ENCODE data around the gene SLC34A2.

SLC34A2 gene

DNA sequence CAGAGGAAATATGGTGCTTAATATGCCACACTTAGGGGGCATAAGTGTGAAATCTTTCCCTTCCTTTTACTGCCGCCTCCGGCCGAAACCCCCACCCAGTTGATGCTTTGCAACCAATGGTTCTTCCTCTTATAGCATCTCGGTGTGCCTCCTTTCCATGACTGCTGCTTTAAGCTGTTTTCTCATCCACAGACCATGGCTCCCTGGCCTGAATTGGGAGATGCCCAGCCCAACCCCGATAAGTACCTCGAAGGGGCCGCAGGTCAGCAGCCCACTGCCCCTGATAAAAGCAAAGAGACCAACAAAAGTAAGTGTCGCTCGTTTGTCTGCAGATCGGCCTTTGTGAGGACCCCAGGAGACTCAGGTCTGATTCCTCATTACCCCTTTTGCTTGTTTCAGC lies 6.7 kb downstream of the SLC34A2 start:
- DNase-seq (ENCODE audit: low read depth, low spot score): no peak

DNA sequence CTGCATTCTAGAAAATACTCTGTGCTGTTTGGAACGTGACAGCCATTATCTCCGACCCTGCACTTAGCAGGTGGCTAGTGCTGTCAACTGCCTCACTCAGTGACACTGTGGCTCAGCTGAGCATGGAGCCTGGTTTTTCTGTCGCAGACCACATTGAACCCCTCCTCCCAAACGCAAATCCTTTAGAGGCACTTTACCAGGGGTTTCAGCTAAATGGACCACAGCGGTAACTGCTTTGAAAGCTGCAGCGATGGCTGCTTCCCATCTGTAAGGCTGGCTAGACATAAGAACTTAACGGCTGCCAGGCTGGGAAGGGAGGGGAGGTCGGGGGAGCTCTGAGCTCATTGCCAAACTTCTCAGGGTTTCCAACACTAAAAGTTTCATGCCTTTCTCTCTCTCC lies 8.1 kb downstream of the SLC34A2 start:
- DNase-seq (ENCODE audit: low read depth, low spot score): no peak

DNA sequence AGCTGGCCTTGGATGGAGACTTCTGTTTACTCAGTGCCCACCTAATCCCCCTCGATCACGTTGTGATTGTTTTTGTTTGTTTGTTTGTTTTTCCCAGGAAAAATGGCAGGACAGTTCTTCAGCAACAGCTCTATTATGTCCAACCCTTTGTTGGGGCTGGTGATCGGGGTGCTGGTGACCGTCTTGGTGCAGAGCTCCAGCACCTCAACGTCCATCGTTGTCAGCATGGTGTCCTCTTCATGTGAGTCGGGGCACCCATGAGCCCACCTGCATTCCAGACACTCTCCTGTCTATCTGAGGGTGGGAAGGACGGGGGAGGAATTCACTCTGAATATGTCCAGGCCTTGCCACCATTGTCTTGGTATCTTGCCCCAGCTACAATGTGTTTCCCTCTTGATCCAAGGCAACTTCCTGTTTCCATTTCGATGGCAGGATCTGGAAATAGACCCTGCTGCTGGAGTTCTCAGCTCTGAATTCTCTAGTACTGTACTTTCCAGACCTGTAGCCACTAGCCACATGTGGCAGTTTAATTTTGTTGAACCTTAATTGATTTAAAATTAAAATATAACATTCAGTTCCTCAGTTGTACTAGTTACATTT lies 10.5 kb downstream of the SLC34A2 start:
- DNase-seq (ENCODE audit: low read depth, low spot score): no peak

DNA sequence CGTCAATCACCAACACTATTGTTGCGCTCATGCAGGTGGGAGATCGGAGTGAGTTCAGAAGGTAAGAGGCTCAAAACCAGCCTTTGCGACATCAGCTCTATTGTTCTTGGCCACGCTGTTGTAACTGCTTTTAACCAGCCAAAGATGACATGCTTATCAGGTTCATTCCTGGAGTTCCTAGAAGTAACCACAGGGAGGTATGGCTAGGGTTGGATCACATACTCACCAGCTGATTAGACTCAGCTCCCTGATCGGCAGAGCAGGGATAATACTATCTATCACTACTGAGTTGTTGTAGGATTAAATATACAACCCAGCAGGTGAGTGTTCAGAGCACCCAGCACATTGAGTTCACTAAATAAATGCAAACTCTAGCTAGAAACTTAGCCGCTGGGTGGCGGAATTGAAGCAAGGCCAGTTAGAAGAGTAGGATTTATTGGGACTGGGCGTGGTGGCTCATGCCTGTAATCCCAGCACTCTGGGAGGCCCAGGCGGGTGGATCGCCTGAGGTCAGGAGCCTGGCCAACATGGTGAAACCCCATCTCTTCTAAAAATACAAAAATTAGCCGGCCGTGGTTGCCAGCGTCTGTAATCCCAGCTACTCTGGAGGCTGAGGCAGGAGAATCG lies 12.4 kb downstream of the SLC34A2 start:
- DNase-seq (ENCODE audit: low read depth, low spot score): no peak

DNA sequence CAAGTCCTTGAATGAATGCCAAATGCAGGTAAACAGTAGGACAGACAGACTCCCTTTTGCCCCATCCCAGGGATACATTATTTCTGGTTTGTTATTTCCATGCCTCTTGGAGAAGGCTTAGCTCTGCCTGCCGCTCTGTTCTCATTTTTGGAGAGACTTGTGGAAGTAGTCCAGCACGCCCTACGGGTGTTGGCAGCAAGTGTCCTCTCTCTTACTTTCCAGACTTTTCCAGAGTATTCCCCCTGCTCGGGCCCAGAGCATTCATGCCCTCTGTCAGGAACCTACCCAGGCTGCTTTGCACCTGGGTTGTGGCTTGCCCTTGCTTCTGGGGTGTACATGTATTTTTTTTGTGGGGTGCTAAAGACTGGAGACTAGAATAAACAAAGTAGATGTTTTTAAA lies 15.3 kb downstream of the SLC34A2 start:
- no peak for DNase-seq (ENCODE audit: low read depth, low spot score)

DNA sequence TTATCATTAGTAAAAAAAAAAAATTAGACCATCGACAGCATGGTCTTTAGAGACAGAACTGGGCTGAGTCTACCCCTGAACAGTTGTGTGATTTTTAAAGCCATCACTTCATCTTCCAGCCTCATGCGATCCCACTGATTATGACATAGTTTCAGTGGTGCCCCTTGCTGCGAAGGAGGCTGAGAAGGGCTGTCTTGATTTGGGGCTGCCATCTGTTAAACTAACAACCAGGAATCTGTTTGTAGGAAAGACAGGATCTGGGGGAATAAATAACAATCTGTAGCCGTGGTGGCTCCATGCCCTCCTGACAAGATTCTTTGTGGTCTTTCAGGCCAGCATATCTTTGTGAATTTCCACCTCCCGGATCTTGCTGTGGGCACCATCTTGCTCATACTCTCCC lies 17.1 kb downstream of the SLC34A2 start:
- no peak for DNase-seq (ENCODE audit: low read depth, low spot score)

DNA sequence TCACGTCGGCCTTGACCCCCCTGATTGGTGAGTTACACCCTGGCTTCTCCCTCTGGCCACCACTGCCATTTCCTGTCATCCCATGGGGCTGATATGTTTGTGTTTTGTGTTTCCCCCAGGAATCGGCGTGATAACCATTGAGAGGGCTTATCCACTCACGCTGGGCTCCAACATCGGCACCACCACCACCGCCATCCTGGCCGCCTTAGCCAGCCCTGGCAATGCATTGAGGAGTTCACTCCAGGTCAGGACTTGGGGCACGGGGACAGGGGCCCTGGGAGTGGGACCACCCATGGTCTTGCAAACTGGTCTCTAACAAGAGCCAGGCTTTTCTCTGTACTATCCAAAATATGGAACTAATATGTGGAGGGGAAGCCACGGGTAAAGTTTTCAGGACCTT lies 18.7 kb downstream of the SLC34A2 start:
- no peak for DNase-seq (ENCODE audit: low read depth, low spot score)

DNA sequence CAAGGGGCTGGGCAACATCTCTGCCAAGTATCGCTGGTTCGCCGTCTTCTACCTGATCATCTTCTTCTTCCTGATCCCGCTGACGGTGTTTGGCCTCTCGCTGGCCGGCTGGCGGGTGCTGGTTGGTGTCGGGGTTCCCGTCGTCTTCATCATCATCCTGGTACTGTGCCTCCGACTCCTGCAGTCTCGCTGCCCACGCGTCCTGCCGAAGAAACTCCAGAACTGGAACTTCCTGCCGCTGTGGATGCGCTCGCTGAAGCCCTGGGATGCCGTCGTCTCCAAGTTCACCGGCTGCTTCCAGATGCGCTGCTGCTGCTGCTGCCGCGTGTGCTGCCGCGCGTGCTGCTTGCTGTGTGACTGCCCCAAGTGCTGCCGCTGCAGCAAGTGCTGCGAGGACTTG lies 20.6 kb downstream of the SLC34A2 start:
- no peak for DNase-seq (ENCODE audit: low read depth, low spot score)

DNA sequence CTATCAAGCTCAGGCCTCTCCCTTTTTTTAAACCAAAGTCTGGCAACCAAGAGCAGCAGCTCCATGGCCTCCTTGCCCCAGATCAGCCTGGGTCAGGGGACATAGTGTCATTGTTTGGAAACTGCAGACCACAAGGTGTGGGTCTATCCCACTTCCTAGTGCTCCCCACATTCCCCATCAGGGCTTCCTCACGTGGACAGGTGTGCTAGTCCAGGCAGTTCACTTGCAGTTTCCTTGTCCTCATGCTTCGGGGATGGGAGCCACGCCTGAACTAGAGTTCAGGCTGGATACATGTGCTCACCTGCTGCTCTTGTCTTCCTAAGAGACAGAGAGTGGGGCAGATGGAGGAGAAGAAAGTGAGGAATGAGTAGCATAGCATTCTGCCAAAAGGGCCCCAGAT lies 21.5 kb downstream of the SLC34A2 start:
- DNase-seq (ENCODE audit: low read depth, low spot score): no peak

DNA sequence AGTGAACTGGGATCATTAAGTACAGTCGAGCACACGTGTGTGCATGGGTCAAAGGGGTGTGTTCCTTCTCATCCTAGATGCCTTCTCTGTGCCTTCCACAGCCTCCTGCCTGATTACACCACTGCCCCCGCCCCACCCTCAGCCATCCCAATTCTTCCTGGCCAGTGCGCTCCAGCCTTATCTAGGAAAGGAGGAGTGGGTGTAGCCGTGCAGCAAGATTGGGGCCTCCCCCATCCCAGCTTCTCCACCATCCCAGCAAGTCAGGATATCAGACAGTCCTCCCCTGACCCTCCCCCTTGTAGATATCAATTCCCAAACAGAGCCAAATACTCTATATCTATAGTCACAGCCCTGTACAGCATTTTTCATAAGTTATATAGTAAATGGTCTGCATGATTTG lies 22.3 kb downstream of the SLC34A2 start:
- no peak for DNase-seq (ENCODE audit: low read depth, low spot score)

DNA sequence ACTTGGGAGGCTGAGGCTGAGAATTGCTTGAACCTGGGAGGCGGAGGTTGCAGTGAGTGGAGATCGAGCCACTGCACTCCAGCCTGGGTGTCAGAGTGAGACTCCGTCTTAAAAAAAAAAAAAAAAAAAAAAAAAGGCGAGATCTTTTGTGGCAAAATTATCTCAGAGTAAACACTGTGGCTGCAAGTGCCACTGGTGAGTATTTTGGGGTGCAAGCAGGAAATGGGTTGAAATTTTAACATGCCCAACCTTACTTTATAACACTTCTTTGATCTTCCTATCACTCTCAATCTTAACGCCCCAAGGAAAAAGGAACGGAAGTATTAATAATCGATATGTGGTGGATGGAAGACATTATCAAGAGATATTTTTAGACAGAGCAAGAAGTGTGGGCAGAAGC lies 32.1 kb downstream of the SLC34A2 start:
- no peak for DNase-seq (ENCODE audit: low read depth, low spot score)

DNA sequence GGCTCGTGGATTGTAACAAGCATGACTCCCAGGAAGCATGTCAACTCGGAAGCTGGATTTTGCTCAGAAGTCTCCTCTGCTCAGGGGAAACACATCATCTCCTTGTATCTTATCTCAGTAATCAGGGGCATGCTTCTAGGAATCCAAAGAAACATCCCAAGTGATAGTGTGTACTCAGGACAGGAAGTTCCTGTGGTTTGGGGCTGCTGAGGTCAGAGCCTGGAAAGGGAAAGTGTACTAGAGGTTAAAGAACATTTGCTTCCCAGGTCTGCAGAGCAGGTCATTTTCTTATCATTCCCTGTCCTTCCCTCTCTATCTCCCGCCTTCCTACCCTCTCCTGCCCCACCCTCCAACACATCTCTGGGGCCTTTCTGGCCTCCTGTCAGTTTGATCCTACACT lies 38.8 kb downstream of the SLC34A2 start:
- no peak for DNase-seq (ENCODE audit: low read depth, low spot score)

DNA sequence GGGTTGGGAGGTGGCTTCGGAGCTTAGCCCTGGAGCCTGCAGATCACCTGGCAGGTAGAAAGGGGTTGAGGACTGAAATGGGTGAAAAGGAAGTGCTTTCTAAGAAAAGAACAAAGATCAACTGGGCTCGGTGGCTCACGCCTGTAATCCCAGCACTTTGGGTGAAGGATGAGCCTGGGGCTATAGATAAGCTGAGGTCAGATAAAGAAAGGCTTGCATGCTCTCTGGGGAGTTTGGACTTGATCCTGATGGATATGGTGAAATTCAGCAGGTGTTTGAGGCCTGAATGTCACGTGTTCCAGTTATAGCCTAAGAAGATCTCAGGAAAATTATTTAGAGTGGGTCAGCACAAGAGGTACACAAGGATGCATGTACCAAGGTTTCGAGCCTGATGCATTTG lies 40.8 kb downstream of the SLC34A2 start:
- no peak for DNase-seq (ENCODE audit: low read depth, low spot score)

DNA sequence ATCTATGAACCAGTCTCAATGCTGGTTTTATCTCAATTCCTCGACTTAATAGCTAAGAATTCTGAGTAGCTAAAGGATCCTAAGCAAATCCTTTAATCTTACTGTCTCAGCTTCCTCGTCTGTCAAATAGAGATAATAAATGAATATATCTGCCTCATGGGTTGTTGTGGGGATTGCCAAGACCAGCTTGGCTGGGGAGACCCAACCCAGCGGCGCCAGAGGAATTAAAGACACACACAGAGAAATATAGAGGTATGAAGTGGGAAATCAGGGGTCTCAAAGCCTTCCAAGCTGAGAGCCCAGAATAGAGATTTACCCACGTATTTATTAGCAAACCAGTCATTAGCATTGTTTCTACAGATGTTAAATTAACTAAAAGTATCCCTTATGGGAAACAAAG lies 41.9 kb downstream of the SLC34A2 start:
- DNase-seq (ENCODE audit: low read depth, low spot score): no peak

DNA sequence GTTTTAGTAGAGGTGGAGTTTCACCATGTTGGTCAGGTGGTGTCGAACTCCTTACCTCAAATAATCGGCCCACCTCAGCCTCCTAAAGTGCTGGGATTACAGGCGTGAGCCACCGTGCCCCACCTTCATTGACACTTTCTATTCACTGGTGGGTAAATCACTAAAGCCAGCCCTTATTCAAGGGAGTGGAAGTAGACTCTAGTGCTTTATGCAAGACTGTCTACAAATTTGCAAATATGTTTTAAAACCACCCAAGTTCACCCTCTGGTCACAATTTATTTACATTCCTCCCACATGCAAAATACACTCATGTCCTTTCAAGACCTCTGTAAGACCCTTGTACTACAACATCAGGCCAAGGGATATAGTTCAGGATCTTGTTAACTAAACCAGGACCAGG lies 45.0 kb downstream of the SLC34A2 start:
- no peak for DNase-seq (ENCODE audit: low read depth, low spot score)

DNA sequence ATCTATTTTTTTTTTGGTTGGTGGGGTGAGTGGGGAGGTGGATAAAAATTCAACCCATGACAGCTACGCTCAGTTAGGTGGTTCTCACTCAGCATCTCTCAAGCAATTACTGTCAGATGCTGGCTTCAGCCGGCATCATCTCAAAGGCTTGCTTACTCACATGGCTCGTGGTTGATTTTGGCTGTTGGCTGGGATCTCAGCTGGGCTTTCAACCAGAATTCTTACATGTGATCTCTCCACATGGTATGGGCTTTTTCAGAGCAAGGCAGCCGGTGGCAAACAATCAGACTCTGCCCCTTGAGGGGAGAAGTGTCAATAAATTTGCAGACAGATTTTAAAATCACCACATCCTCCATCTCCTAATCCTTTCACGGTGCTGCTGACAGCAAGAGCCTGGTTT lies 47.2 kb downstream of the SLC34A2 start:
- no peak for DNase-seq (ENCODE audit: low read depth, low spot score)

DNA sequence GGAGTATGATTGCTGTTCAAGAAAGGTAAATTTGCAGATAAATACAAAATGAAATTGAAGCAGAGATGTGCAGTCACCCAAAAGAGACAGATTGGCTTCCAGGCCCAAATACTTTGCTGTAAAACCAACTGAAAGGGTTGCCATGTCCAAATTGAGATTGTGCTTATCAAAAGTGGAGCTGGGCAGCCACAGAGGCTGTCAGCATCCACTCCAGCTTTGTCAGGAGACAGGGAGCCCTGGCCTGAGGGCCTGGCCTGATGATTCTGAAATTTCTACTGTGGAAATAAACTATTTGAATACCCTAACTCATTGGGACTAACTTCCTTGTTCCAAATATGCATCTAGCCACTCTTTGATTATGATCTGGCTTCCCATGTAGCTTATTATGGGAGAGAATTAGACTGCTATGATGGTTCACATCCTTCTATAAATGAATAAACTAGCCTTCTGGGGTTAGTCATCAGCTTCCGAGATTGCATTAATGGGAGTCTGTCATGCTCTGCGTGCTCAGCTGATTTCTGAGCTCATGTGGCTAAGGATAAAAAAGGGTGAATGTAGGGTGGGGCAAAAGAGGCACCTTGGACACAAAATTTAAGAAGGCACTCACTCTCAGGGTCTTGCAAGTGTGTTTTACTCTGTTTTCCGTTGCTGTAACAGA lies 48.2 kb downstream of the SLC34A2 start:
- no peak for DNase-seq (ENCODE audit: low read depth, low spot score)

DNA sequence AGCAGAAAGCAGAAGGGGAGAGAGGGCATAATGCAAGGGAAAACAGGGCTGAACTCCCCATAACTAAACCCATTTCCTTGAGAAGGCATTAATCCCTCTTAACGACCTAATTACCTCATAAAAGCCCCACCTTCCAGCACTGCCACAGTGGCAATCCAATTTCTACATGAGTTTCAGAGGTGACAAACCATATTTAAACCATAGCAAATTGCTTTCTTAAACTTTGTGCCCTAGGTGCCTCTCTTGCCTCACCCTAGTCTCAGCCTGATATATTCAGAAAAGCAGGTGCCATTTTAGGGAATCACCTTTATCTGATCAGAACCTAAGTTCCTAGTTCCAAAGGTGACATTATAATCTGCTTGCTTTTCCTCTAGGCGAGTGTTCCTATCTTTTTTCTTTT lies 48.9 kb downstream of the SLC34A2 start:
- no peak for DNase-seq (ENCODE audit: low read depth, low spot score)

DNA sequence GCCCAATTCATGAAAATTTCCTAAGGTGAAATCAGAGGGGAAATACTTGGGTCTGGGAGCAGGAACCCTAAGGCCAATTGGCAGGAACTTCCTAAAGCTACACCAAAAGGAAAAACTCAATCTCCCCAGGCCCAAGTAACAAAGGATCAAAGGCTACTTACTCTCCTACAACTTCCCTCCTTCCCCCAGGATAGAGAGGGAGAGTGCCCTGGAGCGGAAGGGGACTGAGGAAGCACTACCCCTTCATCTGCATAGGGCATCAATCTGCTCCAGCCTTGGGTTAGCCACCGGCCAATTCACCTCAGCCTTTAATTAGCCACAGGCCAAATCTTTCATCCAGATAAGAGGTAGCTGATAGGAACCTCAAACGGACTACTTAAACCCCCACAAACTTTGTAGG lies 55.0 kb downstream of the SLC34A2 start:
- no peak for DNase-seq (ENCODE audit: low read depth, low spot score)

DNA sequence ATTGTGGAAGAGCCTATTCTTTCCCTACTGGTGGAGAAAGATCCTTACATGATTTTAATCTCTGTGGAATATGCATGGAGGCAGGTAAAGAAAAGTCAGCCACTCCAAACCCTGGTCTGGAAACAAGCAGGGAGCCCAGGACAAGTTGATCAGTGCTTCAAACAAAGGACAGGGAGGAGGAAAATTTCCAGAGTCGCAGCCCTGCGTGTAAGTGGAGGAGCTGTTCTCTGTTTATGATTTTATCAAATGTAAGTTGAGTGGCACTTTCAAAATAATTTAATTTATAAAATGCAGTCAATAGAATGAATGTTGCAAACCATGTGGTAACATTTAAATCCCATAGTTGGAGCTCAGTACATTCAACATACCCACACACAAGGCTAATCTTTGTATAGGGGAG lies 57.0 kb downstream of the SLC34A2 start:
- no peak for DNase-seq (ENCODE audit: low read depth, low spot score)

DNA sequence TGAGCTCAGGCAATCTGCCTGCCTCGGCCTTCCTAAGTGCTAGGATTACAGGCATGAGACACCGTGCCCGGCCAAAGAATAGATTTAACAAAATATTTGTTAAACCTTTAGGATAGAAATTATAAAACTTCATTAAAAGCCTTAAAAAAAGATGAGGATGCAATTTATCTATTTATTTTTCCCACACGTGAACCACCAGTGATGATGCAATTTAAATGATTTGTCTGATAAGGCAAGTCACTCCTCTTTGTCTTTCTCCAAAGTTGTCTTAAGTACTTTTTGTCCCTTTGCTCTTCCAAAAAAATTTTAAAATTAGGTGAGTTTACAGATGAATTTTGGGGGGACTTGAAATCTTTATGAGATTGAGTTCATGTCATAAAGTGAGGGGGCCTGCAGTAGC lies 58.2 kb downstream of the SLC34A2 start:
- DNase-seq (ENCODE audit: low read depth, low spot score): no peak

DNA sequence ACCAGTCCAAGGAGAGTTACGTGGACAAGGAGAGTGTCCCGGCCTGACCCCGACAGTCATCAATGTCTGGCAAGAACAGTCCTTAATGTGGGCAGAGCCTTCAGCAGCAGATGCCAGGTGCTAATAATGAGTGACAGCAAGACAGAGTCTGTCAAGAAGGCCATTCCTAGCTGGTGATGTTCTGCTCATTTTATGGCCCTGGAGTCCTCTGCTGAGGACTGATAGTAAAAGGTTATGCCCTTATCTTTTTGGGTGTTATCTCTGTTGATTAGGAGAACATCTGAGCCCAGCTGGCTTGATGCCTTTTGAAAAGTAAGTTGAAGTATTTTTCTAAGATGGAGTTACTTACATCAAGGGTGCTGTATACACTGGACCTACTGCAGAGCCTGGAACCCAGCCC lies 67.3 kb downstream of the SLC34A2 start:
- DNase-seq (ENCODE audit: low read depth, low spot score): no peak

DNA sequence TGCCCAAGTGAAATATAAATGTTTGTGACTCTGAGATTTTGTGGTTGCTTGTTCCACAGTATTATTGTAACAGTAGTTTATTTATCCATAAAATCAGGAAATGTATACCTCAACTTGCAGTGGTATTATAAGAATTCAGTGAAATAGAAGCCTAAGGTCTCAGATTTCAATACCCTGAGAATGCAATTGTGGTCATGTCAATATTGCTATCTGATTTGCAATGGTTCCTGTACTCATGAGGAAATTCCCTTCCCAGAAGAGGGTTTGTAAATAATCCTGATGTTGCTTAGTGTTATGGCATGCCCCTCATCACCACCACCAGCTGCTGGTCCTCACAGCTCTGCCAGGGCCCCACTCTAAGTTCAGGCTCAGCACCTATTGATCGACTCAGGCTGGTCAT lies 67.8 kb downstream of the SLC34A2 start:
- no peak for DNase-seq (ENCODE audit: low read depth, low spot score)

DNA sequence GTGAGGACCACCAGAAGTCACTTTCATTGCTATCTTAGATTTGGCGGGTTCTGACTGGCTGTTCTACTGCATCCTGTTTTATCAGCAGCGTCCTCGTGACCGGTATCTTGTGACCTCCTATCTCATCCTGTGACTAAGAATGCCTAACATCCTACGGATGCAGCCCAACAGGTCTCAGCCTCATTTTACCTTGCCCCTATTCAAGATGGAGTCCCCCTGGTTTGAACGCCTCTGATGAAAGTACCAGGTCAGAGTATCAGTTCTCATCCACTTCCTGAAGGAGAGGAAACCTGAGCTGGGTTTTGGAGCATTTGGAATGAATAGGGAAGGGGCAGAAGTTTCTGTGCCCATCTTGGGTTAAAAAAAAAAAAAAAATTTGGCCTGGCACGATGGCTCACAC lies 70.2 kb downstream of the SLC34A2 start:
- DNase-seq (ENCODE audit: low read depth, low spot score): no peak
